GM19395 (cell line): Measurements from ENCODE around the gene ANKRD30B.
"Not testable (repeated sequence)": the region's sequence is repeated elsewhere in the genome, so short reads cannot be mapped to it uniquely, and the experiment has no call there.

Source experiments
- ATAC-seq: cut with Tn5 transposase; IDR thresholded peaks from one replicate; pipeline ENCODE4 v1.9.1; 2021; ENCODE audit warnings: mild to moderate bottlenecking, moderate library complexity; ENCODE audit not compliant: unreplicated experiment

Gene ANKRD30B

DNA sequence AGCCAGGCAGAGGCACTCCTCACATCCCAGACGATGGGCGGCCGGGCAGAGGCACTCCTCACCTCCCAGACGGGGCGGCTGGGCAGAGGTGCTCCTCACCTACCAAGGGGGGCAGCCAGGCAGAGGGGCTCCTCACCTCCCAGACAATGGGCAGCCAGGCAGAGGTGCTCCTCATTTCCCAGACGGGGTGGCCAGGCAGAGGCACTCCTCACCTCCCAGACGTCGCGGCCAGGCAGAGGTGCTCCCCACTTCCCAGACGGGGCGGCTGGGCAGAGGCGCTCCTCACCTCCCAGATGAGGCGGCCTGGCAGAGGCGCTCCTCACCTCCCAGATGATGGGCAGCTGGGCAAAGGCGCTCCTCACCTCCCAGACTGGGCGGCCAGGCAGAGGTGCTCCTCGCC lies 107.7 kb downstream of the ANKRD30B start:
- not testable (repeated sequence) for ATAC-seq

- ATAC-seq = not testable (repeated sequence)
These were observed 108.3 kb downstream of the ANKRD30B start for GRCh38 chr18:14856256-14856655.

- ATAC-seq = not testable (repeated sequence)
These were observed 110.5 kb downstream of the ANKRD30B start for GRCh38 chr18:14858514-14858913.

GRCh38 chr18:14859995-14860394 lies 112.0 kb downstream of the ANKRD30B start:
- not testable (repeated sequence) for ATAC-seq

GRCh38 chr18:14866426-14866825 lies 118.5 kb downstream of the ANKRD30B start:
- not testable (repeated sequence) for ATAC-seq

GRCh38 chr18:14867988-14868387 lies 120.0 kb downstream of the ANKRD30B start:
- not testable (repeated sequence) for ATAC-seq

- ATAC-seq = not testable (repeated sequence)
These were observed 120.9 kb downstream of the ANKRD30B start for GRCh38 chr18:14868825-14869224.

- not testable (repeated sequence) for ATAC-seq
These were observed 130.9 kb downstream of the ANKRD30B start for GRCh38 chr18:14878826-14879225.

DNA sequence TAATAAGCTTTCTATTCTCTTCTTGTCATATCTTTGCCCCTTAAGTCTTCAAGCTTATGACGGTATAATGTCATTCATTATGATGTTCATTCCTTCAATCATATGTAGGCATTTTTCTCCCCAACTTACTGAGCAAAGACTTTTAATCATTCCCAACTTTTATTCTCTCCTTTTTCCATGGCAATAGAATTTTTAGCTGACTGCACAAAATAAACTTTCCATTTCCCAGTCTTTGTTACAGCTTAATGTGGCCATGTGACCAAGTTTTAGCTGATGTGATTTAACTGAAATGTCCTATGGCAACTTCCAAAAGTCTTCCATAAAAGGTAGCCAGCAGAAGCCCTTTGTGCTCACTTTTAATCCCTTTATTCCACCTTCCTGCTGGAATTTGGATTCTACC lies 152.5 kb downstream of the ANKRD30B start:
- no peak for ATAC-seq
